ENCODE measurements around the gene CATSPERE.

DNA sequence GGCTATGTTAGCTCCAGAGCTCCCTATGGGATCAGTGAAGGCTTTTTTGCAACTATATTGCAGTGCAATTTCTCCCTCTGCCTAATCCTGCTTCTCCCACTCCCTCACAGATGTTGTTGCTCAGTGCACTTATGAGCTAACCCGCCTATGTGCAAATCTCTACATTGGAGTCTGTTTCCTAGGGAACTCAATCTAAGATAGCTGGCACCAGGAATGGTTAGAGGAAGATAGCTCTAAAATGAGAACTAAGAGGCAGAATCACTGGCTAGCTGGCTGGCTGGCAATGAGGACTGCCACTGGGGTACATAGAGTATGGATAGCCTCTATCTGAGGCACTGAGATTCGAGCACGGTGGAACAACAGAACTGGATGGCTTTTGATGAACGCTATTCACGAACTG, 48.9 kb upstream of the CATSPERE start:
- TF ChIP-seq CTCF (IDR thresholded peaks at IDR 0.05) (no peak), POLR2A (IDR thresholded peaks at IDR 0.05) (no peak)

Measured in adrenal gland (tissue), 5 donors.